ENCODE results near the gene KCNC1. TPM values are rescaled to one million over a fixed set of nuclear protein-coding genes. Genes with fewer than 3 reads are reported as not detected.

KCNC1 gene
- total RNA-seq, 1 experiment from 2014 or later: 0.37 TPM

DNA sequence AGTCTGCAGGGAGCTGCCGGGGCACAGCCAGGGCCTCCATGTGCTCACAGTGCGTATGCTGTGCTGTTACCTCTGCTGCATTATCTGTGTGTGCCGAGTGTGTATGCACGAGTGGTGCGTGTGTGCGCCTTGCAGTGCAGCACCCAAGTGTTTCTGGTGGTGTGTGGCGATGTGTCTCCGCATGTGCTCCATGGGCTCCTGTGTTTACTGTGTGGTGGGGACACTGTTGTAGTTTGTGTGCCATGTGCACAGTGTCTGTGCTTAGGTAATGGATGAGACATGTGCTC is 31.4 kb downstream of the KCNC1 start:
- no peak for DNase-seq (ENCODE audit: low spot score)
- in situ Hi-C loops (cut with HindIII; ENCODE audit: low sequenced_read_pairs): no loop called here

DNA sequence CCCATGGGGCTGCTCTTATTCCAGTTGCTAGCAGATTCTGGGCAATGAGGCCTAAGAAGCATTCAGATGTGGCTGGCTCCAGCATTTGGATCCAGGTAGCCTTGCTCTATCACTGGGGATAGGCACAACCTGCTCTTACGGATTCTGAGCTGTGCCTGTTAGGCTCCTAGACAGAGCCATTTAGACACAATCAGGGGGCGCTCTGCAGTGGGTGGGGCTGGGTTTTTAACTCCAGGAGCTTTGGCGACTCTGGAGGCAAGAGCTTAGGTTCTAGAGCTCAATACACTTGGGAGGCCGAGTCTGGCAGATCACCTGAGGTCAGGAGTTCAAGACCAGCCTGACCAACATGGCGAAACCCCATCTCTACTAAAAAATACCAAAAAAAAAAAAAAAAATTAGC is 32.0 kb downstream of the KCNC1 start:
- no peak for DNase-seq (ENCODE audit: low spot score)
- in situ Hi-C loops (cut with HindIII; ENCODE audit: low sequenced_read_pairs): no loop called here

DNA sequence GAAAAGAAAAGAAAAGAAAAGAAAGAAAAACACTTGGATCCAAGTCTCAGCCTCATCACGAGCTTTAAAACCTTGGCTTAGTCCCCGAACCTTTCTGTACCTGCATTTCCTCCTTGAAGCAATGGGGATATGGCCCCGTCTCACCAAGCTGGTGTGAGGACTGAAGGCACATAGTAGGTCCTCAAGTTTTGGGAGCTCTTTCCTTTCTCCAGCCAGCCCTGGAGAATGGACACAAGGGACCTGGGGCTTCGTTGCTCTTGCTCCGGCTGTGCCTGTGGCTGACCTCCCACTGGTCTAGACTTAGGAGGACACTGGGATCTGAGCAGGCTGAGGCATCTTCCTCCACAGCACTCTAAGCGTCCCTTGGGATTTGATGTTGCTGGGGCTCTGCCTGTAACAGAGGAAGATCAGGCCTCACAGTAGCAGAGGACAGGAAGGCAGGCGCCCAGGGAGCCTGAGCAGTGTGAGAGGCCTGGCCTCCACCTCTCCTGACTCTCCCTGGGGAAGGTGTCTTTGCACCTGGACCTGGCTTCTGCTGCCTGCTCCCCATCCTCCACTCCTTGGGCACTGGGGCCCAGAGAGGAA is 32.8 kb downstream of the KCNC1 start:
- in situ Hi-C loops (cut with HindIII; ENCODE audit: low sequenced_read_pairs): no loop called here
- no peak for DNase-seq (ENCODE audit: low spot score)

DNA sequence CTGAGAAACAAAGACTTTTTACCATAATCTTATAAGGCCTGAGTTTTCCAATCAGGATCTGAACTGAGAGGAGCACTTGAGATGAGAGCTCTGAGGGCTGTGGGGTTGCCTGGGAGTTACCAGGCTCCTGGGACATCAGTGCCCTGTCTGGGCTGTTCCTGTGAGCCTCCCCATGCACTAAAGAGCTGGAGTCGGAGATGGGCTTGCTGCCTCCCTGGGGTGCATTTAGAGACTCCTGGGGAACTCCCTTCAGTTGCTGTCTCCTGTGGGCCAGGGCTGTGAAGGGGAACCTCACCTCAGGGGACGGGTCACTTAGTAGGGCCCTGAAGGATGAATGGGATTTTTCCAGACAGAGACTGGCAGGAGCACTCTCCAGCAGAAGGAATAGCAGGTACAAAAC is 33.3 kb downstream of the KCNC1 start:
- in situ Hi-C loops (cut with HindIII; ENCODE audit: low sequenced_read_pairs): no loop called here
- DNase-seq (ENCODE audit: low spot score): no peak

DNA sequence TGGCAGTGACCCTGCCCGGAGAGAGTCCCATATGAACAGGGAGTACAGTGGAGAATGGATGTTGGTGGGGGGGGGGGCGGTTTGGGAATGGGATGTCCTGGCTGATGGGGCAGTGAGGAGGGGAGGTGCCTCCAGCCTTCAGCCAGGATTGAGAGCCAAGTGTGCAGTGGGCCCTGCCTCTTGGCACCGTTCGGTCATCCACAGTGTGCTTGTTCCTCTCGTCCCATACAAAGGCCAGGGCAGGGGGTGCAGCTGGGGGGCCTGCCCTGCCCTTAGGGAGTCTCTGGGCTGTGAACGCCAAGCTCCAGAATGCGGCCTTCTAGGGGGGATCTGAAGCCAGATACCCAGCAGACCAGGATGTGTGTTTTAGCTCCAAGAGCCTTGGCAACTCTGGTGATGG is 34.0 kb downstream of the KCNC1 start:
- in situ Hi-C loops (cut with HindIII; ENCODE audit: low sequenced_read_pairs): no loop called here
- DNase-seq (ENCODE audit: low spot score): no peak

DNA sequence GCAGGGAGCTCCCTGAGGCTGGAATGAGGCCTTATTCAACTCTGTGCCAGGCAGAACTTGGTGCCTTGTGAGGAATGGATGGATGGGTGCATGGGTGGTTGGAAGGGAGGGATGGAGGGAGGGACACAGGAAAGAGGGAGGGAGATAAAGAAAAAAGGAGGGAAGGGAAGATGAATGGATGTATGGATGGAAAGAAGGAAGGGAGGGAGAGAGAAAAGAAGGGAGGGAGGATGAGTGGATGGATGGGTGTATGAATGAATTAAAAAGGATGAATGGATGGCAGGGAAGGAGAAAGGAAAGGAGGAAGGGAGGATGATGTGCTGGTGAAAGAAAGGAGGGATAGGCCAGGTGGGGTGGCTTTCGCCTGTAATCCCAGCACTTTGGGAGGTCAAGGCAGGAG is 34.6 kb downstream of the KCNC1 start:
- in situ Hi-C loops (cut with HindIII; ENCODE audit: low sequenced_read_pairs): no loop called here
- no peak for DNase-seq (ENCODE audit: low spot score)

DNA sequence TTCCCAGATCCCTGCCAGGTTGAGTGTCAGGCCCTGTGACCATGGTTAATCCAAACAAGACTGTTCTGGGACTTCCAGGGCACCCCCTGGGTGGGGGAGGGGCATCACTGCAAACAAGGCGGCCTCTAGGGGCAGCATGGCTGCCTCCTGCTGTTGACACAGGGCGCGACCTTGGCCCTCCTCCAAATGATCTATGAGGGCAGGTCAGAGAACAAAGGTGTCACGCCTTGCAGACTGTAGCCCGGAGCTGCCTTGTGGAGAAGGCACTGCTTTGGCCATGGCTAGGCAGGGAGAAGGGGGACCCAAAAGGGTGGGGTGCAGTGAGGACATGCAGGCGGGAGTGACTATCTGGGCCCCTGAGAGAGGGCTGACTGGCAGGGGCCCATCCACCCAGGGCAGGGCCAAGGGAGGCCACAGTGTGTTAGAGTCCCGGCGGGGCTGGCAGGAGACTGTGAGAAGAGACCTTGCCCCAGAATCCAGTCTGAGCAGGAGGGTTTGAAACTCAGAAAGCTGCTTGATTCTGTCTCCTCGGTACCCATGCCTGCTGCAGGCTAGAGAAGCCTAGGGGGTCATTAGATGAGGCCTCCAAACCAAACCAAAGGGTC is 35.6 kb downstream of the KCNC1 start:
- in situ Hi-C loops (cut with HindIII; ENCODE audit: low sequenced_read_pairs): no loop called here

DNA sequence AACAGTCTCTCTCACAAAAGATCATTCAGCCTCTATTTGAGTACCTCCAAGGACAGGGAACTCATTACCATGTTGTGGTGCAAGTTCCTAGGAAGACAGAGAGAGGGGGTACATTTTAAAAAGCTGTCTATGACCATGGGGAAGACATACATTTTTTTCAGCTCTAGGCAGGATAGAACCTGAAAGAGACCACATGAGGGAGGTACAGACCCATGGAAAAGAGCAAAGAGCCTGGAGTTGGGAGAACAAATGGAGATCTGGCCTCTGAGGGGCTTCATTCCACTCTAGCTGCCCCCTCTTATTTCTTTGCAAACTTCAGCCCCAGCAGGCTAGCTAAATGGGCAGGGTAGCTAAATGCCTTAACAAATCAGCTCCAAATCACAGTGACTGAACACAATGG is 36.3 kb downstream of the KCNC1 start:
- no peak for DNase-seq (ENCODE audit: low spot score)
- in situ Hi-C loops (cut with HindIII; ENCODE audit: low sequenced_read_pairs): no loop called here

More for the DNA sequence above, 35.6 kb downstream of the KCNC1 start:
- DNase-seq (ENCODE audit: low spot score): no peak

DNA sequence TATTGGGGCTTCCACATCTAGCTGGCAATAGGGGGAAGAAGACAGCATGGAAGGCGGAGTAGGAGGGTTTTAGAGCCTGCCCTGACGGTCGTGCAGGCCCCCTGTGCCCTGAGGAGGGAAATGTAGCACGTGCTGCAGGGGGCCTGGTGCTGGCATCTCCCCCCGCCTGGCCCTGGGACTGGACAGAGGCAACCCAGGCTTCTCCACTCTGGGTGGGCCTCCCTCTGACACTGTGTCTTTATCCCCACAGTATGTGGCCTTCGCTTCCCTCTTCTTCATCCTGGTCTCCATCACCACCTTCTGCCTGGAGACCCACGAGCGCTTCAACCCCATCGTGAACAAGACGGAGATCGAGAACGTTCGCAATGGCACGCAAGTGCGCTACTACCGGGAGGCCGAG is 36.8 kb downstream of the KCNC1 start:
- no peak for DNase-seq (ENCODE audit: low spot score)
- in situ Hi-C loops (cut with HindIII; ENCODE audit: low sequenced_read_pairs): no loop called here

DNA sequence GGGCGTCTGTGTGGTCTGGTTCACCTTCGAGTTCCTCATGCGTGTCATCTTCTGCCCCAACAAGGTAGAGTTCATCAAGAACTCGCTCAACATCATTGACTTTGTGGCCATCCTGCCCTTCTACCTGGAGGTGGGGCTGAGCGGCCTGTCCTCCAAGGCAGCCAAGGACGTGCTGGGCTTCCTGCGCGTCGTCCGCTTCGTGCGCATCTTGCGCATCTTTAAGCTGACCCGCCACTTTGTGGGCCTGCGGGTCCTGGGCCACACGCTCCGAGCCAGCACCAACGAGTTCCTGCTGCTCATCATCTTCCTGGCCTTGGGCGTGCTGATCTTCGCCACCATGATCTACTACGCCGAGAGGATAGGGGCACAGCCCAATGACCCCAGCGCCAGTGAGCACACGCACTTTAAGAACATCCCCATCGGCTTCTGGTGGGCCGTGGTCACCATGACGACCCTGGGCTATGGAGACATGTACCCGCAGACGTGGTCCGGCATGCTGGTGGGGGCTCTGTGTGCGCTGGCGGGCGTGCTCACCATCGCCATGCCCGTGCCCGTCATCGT is 37.3 kb downstream of the KCNC1 start:
- no peak for DNase-seq (ENCODE audit: low spot score)
- in situ Hi-C loops (cut with HindIII; ENCODE audit: low sequenced_read_pairs): no loop called here

DNA sequence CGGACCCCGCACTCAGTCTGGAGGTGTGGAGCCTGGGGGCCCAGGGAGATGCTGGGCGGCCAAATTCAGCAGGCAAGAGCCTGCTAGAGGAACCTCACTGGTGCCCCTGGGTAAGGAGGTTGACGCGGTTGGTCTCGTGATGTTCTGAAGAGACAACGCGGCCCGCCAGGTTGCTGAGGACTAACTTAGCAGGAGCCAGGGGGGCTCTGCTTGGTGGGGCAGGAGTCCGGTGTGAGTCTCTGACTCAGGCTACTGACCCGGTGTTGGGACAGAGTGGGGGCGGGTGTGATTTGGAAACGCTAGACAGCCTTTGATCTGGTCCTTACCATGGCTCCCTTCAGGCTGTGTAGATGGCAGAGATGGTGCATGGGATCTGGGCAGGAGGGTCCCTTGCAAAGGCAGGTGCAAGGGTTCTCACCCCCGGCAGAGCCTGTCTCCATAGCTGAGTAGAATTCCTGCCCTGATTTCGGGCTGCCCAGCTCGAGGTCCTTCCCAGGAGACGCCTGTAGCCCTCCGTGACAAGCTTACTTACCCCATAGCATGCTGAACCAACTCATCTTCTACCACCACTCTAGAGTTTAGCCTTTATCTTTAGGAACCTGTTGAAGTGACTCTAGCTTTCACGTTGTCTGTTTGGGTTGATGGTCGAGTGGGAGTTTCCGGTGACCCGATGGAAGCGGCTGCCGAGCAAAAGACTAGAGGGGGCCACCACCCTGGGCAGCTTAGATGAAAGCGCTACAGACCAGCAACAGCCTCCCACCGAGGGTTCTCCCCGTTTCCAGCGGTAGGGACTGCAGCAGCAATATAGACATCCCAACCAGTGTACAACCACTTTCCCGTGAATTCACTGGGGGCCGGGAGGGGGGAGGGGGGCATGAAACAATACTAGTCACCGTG is 38.4 kb downstream of the KCNC1 start:
- no peak for DNase-seq (ENCODE audit: low spot score)
- in situ Hi-C loops (cut with HindIII; ENCODE audit: low sequenced_read_pairs): no loop called here

DNA sequence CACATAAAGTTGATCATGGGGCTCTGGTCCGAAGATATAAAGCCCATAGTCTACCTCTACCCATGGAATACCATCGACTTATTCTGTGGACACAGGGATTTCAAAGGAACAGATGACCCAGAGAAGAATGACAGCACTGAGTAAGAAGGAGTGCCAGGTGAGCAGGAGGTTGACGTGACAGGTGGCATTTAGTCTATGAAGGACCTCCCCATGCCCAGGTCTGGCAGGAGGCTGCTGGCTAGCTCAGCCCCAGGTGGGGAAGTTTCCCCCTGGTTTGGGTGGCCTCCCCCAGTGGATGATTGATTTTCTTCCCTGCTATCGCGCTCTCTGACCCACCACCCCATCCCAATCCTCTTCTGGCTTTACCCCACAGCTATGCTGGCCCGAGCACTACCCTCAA is 39.1 kb downstream of the KCNC1 start:
- in situ Hi-C loops (cut with HindIII; ENCODE audit: low sequenced_read_pairs): no loop called here
- no peak for DNase-seq (ENCODE audit: low spot score)

DNA sequence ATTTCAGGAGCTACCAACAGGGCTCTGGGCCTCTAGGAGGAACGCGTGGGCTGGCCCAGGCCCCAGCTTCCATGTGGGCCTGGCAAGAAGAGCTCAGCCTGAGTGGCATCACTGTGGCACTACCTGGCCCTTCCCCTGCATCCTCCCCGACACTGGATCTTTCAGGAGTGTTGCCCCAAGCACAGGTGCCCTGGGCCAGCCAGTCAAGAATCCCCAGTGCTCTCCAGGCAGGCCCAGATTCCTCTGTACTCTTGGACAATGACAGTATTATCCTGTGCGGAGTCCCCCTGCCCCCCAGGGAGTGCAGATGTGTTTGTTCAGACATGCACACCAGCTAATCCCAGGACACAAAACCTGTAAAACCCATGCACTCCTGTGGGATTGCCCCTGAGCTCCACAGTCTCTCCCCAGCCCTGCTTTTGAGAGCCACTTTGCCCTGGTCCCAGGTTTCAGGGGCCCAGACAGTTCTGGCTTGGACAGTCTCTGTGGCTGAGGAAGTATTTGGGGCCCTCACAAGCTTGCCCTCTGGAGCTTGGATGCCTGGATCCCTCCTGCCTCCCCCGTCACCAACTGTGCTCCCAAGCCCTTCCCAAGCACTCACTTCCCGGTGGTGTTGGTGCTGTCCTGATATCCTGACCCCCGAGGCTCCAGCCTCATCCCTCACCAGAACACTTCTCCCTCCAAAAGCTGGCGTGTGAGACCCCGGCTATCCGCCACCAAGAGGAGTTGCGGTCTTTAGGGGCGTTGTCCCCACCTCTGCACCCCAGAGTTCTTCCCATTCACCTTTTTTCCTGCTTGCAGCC is 39.9 kb downstream of the KCNC1 start:
- peak; percentile 63 for DNase-seq (ENCODE audit: low spot score)
- in situ Hi-C loops (cut with HindIII; ENCODE audit: low sequenced_read_pairs): no loop called here

DNA sequence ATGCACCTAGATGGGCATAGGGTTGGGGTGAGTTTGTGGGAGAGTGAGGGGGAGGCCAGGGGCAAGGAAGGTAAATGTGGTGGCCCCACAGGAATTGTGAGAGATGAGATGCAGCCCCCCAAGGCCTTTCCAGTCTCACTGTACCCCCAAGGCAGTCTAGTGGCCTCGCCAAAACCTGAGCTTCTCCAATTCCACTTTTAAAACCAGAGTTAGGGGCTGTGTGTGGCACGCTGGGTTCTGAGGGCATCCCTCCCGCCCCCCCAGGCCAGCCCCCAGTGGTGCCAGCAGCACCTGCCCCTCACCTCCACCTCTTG is 40.4 kb downstream of the KCNC1 start:
- DNase-seq (ENCODE audit: low spot score): no peak
- in situ Hi-C loops (cut with HindIII; ENCODE audit: low sequenced_read_pairs): no loop called here

DNA sequence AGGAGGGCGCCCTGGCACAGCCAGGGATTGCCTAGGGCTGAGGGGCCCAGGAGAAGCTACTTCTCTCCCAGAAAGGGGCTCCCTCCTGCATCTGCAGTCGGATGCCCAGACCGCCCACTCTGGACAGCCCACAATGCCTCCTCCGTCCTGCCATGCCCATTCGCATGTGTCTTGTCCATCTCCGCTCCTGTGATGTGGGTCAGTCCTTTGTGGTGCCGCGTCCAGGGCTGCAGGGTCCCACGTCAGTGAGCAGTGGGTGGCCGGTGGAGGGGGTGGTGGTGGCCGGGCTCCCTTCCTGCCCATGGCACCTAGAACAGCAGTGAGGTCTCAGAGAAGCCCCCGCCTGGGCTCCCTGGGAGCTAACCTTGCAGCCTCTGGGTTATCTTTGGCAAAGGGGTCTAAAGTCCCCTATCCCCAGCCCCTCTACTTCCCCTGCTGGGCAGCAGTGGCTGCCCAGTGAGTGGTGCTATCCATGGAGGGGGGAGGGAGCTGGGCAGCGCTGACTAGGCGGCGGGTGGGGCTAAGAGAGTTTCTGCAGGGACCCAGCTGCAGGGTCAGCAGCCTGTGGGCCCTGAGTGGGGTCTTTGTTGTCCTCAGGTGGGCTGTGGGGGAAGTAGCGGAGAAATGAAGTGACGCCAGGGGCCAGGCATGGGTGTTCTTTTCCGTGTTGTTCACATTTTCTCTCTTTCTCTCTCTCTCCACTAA is 41.1 kb downstream of the KCNC1 start:
- no peak for DNase-seq (ENCODE audit: low spot score)
- in situ Hi-C loops (cut with HindIII; ENCODE audit: low sequenced_read_pairs): no loop called here

DNA sequence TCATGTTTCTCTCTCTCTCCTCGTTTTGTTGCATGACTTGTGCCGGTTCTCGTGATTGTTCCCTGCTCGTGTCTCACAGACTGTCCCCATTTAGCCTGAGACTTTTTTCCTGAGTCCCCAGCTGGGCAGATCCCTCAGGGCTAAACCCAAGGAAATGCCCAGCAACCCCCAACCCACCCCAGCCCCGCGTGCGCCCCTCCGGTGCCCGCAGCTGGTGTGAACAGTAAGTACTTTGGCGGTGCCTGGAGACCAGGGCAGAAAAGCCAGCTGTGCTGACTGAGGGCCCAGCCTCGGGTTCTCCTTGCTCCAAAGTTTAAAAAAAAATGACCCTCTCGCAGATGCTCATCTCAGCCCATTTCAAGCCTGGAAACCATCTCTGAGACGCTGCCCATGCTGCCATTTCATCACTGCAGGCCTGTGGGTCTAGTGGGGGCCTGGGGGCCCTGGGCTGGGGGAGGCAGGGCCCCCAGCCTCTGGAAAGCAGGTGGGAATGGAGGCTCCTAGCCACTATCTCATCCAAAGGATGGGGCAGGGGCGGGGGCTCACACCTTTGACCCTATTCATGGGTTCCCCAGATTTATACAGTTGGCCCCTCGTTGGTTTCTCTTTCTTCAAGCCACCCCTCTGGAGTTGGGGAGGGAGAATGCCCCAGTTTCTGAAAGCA is 41.8 kb downstream of the KCNC1 start:
- in situ Hi-C loops (cut with HindIII; ENCODE audit: low sequenced_read_pairs): no loop called here

DNA sequence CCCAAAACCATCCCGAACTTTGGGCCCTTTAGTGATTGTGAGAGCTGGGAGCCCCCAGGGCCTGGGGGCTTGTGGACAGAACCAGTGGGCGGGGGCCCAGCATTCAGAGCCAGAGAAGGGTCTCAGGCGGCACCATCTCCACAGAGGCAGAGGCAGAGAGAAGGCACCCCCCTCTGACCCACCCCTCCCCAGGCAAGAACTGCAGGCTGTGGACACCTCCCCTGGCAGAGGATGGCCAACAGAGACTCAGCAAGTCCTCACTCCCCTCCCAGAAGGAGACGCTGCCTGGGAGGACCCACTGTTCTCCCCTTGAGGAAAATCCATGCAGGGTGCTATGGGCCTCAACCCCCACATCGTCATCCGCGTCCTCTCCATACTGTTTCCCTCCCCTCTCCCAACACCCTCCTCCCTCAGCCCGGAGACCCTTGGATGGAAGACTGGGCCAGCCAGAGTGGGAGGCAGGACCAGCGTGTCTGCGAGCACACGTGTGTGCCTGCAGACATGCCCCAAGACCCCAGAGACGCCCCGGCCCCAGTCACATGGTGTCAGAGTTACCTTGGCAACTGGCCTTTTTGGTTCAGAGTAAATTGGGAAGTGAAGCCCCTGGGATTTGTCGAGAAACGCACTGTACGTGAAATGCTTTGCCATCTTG is 42.6 kb downstream of the KCNC1 start:
- in situ Hi-C loops (cut with HindIII; ENCODE audit: low sequenced_read_pairs): no loop called here
- DNase-seq (ENCODE audit: low spot score): no peak

More for the DNA sequence above, 41.8 kb downstream of the KCNC1 start:
- no peak for DNase-seq (ENCODE audit: low spot score)

DNA sequence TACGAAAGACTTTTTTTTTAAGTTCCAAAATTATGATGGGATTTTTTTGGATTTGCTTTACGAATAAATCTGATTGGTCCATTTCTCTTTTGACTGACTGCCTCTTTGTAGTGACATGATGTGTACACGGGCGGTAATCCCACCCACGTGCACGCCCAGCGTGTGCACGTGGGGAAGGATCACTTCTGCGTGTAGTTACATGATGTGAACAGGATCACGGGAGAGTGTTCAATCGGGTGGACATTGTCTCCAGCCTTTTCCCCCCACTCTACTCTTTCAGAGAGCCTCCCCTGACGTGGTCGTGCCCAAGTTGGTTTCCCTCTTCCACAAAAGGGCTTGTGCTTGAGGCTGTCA is 43.1 kb downstream of the KCNC1 start:
- DNase-seq (ENCODE audit: low spot score): no peak

More for the DNA sequence above, 43.1 kb downstream of the KCNC1 start:
- in situ Hi-C loops (cut with HindIII; ENCODE audit: low sequenced_read_pairs): no loop called here
